GM19025 (cell line): ENCODE results near the gene GTSE1.
"Not testable (repeated sequence)": the region's sequence is repeated elsewhere in the genome, so short reads cannot be mapped to it uniquely, and the experiment has no call there.

ENCODE experiments used
- ATAC-seq: cut with Tn5 transposase; IDR thresholded peaks from one replicate; pipeline ENCODE4 v1.9.1; 2021; ENCODE audit warnings: mild to moderate bottlenecking, low read depth, moderate library complexity; ENCODE audit not compliant: unreplicated experiment

Gene GTSE1

GRCh38 chr22:46292173-46292572, 4.5 kb upstream of the GTSE1 start:
- ATAC-seq, result no peak

- ATAC-seq, result no peak
These were observed 3.9 kb upstream of the GTSE1 start for GRCh38 chr22:46292732-46293131.

GRCh38 chr22:46293577-46294260, 3.0 kb upstream of the GTSE1 start:
- no peak for ATAC-seq

- ATAC-seq, result no peak
These were observed 1.9 kb upstream of the GTSE1 start for GRCh38 chr22:46294784-46295183.

GRCh38 chr22:46295277-46295971, 1.2 kb upstream of the GTSE1 start:
- no peak for ATAC-seq

- no peak for ATAC-seq
These were observed 612 bp downstream of the GTSE1 start for GRCh38 chr22:46297151-46297812.

DNA sequence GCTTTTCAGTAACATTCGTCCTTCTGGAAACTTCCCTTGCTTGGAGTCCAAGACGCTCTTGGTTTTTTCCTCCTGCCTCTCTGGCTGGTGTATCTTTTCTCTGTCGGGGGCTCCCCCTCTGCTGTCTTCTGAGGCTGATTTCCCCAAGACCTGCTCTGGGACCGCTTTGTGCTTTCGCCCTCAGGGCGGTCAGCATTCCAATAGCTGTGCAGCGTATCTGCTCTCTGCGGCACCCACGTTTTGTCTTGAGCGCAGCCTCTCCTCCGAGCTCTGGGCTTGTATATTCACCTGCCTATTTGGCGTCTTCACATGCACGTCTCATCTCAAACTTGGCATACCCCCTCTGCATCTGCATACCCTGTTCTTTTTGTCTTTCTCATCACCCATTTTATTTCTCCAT, 2.4 kb downstream of the GTSE1 start:
- ATAC-seq, result no peak

DNA sequence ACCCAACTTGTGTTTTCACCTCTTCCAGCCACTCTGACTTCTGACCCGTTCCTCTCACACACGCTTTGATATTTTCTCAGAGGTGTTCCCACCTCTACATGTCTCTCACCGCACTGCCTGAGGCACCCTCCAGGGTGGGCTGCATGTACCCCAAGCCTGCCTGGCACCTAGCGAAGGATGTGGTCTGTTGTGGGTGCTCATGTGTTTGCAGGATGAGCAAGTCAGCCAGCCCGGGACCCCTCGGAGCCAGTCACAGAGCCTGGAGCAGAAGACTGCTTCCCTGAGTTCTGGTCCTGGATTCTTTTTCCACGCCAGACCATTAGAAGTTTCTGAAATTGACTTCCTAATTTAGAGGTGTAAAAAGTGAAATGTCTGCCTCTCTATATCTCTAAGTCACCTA, 3.8 kb downstream of the GTSE1 start:
- no peak for ATAC-seq

DNA sequence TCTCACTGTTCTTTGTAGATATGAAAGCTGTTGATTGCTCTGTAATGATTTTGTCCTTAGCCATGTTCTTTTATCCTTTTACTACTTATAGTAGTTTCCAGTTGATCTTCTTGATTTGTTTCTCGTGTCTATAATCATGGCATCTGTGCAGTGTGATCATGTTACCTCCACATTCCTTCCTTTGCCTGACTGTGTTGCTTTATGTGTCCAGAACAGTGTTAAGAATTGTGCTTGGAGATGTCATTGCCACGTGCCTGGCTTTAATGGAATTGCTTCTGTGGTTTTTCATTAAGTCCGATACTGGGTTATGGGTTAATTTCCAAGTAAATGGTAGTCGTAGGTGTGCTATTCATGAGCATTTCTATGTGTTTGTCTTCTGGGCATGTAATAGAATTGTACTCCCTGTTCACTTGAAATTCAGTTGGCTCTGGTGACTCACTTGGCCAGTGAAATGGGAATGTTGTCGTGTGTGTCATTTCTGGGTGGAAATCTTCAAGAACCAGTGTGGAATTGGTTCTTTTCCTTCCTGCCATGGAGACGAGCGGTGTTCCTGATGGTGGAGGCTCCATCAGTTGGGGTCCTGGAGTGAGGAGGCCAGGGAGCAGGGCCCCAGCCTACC, 6.8 kb downstream of the GTSE1 start:
- ATAC-seq, result no peak

- ATAC-seq, result no peak
These were observed 11.8 kb downstream of the GTSE1 start for GRCh38 chr22:46308283-46308988.

GRCh38 chr22:46309526-46310085, 12.9 kb downstream of the GTSE1 start:
- ATAC-seq, result no peak

DNA sequence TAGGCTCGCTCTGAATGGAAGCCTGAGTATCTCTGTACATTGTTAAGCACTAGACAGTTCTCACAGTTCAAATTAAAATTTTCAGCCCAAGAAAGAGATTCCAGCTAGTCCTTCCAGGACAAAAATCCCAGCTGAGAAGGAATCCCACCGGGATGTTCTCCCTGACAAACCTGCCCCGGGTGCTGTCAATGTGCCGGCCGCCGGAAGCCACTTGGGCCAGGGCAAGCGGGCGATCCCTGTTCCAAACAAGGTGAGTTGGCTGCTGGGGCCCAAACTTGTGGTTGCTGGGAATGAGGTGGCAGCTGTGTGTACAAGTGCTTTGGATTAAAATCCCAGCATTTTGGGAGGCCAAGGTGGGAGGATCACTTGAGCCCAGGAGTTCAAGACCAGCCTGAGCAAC, 15.4 kb downstream of the GTSE1 start:
- no peak for ATAC-seq

DNA sequence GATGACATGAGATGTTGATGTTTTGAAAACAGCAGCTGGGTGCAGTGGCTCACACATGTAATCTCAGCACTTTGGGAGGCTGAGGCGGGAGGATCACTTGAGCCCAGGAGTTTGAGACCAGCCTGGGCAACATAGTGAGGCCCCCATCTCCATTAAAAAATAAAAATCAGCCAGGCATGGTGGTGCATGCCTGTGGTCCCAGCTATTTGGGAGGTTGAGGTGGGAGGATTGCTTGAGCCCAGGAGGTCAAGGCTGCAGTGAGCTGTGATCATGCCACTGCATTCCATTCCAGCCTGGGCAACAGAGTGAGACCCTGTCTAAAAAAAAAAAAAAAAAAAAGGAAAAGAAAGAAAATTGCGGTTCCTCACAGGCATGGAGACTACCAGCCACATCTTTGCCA, 16.2 kb downstream of the GTSE1 start:
- not testable (repeated sequence) for ATAC-seq

GRCh38 chr22:46315976-46316375, 19.3 kb downstream of the GTSE1 start:
- no peak for ATAC-seq

- no peak for ATAC-seq
These were observed 21.0 kb downstream of the GTSE1 start for GRCh38 chr22:46317646-46318045.

- no peak for ATAC-seq
These were observed 21.9 kb downstream of the GTSE1 start for GRCh38 chr22:46318576-46318975.

GRCh38 chr22:46319319-46319718, 22.6 kb downstream of the GTSE1 start:
- ATAC-seq, result no peak

DNA sequence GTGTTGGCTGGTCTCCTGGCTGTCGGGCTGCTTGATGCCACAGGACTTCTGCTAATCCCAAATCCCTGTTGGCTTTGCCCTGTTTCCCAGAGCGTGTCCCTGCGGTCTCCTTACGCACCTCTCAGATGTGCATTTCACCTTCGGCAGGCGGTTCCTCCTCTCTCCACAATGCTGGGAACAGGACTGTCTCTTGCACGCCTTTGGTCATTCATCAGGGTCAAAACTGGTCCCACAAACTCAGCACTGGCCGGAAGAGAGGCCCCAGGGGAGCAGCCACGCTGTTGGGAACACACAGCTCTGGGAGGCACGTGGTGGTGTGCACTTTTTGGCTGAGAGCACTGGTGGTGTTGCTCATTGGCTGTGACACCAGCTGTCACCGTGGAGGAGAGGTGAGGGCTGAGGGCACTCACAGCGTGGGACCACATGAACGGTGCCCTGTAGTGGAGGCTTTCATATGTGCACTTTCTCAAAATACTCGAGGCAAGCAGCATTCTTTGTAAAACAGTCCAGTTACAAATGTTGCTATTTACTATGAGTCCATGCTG, 23.6 kb downstream of the GTSE1 start:
- ATAC-seq, result no peak

- ATAC-seq, result no peak
These were observed 24.2 kb downstream of the GTSE1 start for GRCh38 chr22:46320716-46321386.

GRCh38 chr22:46322711-46323110, 26.0 kb downstream of the GTSE1 start:
- ATAC-seq, result no peak
